ENCODE measurements around the gene CRB3.
A peak's percentile ranks its signal among the peaks of the same experiment; 100 is the strongest.
"Not testable (repeated sequence)": the region's sequence is repeated elsewhere in the genome, so short reads cannot be mapped to it uniquely, and the experiment has no call there.

Gene CRB3

GRCh38 chr19:6464070-6464873 lies at the start of gene CRB3:
TSS of gene CRB3 (plus strand) at chr19:6464271. CDS start at chr19:6464702, 431 bp downstream.
- DNase-seq = no peak

DNA sequence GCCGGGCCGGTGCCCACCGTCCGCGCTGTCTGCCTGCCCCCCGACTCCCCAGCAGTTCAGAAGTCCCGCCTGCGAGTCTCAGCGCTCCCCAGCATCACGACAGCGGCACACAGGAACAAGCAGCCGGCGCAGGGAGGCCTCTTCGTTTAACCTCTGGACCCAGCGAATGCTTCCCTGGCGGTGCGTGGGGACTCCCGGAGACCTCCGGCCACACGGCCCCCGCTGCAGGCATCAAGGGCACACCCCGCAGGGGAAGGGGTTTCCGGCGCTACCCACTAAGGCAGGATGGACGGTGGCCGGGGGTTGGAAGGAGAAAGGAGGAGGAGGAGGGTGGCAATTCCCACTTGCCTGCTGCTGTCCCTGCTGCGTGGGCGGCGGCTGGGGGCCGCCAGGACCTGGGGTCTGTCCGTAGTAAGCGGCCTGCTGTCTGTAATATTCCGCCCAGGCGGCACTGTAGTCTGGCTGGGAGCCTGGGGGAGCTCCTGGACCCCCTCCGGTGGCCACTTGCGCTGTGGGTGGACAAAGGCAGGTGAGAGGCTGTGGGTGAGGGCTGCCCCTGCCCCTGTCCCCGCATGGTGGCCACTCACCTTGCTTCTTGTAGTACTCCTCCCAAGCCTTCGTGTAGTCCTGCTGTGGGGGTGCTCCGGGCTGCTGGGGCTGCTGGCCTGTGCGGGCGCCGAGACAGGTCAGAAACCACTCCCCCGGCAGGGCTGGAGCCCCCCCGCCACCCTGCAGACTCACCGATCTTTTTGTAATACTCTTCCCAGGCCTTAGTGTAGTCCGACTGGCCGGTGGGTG lies 49.1 kb upstream of the CRB3 start:
- DNase-seq = no peak

DNA sequence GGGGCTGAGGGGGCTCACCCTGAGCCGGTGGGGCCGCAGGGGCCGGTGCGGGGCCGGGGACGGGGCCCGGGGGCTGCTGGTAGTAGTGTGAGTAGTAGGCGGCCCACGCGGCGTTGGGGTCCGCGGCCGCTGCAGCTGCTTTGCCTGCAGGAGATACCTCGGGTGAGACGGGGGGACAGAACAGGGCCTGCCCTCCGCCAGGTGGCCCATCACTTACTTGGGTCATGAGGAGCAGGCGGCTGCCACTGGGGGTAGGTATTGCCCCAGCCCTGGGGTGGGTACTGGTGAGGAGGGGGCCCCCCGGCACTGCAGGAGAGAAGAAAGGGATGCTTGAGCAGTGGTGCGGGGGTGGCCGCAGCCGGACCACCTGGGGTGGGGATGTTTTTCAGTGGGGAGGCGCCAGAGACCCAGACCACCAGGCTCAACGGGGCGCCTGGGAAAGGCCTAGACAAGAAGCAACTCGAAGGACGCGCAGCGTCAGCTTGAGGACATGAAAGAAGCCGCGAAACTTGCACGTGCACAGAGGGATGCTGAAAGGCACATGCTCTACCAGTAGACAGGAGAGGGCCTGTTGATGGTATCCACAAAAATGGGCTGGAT lies 48.4 kb upstream of the CRB3 start:
- DNase-seq = no peak

- no peak for DNase-seq
Observed at GRCh38 chr19:6416658-6417405, 47.2 kb upstream of the CRB3 start.

- no peak for DNase-seq
Observed at GRCh38 chr19:6417713-6418561, 46.1 kb upstream of the CRB3 start.

- no peak for DNase-seq
Observed at GRCh38 chr19:6418562-6418932, 45.5 kb upstream of the CRB3 start.

DNA sequence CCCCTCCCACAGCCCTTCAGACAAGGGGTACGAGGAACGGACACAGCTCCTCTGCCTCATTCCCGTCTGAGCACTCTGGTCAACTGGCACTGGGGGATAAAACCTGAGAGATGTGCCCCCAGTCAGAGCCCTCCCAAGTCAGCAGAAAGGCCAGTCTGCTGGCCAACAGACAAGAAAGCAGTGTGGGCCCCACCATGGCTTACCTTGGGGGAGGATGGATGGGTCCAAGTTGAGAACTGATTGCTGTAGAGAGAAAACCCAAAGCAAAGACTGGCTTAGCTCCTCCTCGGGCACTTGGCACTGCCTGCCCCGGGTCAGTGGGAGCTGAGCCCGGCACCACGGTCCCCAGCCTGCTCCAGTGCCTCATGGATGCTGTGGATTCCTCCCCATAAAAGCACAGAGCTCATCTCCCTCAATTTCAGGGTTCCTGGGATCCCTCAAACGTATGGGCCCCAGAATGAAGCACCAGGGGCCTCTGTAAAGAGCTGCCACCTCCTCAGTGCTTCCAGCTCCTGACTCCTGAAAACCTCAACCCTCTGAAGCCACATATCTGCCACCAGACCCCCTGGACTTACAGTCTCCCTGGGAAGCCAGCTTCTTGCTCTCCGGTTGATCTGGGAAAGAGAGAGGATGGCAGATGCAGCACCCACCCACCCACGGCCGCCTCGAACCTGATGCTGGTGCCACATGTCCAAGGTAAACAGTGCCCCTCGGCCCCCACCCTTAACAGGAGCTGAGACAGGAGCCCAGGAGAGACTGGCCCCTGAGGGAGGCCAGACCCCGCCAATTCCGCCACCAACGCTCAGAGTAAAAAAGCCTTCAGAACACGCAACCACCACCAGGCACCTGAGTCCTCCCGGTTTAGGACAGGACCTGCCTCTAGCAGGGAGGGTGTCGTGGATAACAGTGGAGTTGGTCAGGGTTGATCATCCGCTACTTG lies 42.7 kb upstream of the CRB3 start:
- DNase-seq = no peak

DNA sequence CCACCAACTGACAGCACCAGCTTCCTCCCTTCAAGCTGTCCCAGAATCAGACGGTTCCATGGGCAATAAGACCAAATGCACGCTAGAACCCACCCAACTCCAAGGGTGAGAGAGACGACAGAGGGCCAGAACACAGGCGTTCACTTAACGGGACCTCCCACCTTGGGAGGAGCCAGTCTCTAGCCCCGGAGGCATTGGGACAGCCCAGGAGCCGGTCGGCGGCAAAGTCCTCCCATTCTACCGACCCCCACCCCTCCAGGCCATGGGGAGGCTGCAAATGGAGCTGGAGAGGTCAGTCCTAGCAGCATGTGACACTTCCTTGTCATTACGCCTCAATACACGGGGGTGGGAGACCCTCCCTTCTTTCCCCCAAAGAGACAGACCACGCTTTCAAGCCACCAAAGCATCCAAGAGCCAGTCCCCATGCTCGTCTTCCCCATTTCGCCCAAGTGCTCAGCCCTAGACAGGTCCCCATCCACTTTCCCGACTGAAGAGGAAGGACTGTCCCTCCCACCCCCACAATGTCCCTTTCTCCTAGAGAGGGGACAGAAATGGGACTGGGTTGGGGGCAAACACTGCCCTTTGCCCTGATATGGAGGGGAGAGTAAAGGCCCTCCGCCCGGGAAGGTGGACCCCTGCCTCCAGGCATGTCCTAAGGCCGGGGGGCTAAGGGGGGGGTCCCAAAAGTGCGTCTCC lies 40.4 kb upstream of the CRB3 start:
- DNase-seq = peak; percentile 70

DNA sequence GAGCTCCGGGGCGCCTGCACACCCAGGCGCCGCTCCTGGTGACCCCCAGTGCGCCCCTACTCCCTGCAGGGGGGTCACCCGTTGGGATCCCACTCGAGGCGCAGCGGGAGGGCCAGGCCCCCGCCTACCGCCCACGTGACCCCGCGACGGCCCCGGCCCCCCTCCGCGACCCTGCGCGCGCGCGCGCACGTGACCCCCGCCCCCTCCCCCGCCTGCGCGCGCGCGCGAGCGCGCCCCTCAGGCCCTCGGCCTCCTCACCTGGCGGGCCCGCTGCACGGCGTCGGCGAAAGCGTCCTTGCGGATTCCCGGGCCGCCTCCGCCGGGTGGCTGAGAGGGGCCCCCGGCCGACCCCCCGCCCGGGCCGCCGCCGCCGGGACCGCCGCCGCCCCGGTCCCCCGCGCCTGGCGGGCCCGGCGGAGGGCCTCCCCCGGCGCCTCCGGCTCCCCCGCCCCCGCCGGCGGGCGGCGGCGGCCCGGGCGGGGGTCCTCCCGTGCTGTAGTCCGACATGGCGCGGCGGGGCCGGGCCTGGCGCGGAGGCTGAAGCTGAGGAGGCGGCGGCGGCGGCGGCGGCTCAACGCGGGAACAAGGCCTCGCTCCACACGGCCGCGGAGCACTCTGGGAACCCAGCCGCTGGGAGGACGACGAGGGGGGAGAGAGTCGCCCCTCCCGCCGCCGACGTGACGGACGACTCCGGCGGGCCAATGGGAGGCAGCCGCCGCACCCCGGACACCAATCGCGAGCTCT lies 39.7 kb upstream of the CRB3 start, which contains the start of gene KHSRP:
Gene KHSRP (minus strand): TSS at position 617 of the 744 bp plus-strand sequence. CDS start 110 bp downstream, at position 507.
- peak; percentile 13 for DNase-seq

DNA sequence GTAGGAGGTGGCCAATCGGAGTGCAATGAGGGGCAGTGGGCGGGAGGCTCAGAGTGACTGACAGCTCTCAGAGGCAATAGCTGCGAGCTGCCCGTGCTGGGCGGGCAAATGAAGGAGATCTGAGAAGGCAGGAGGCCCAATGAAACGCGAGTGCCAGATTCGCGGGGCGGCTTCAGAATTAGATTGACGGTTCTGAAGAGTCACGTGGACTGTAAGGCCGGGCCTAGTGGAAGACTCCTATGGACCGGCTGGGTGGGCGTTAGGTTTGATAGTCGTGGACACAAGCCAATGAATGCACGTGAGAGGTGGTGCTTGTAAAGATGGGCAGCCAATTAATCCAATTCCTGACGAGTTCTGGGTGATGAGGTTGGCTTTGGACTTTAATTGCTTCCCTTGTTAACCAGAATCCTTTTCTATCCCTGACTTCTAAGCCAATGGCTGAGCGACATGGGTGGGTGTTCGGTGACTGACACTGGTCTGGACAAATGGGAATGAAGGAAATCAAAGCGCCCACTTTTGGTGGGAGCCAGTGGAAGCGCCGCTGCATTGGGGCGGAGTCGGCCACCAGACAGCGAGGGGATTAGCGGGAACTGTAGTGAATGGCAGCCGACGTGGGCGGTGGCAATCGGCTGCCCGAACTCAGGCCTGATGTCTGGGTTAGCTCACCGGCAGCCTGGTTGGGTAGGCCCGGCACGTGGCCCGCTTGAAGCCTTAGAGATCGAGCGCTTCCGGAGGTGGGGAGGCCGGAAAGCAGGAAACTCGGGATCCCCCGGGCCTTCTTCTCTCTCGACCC lies 38.9 kb upstream of the CRB3 start:
- DNase-seq = peak; percentile 100

DNA sequence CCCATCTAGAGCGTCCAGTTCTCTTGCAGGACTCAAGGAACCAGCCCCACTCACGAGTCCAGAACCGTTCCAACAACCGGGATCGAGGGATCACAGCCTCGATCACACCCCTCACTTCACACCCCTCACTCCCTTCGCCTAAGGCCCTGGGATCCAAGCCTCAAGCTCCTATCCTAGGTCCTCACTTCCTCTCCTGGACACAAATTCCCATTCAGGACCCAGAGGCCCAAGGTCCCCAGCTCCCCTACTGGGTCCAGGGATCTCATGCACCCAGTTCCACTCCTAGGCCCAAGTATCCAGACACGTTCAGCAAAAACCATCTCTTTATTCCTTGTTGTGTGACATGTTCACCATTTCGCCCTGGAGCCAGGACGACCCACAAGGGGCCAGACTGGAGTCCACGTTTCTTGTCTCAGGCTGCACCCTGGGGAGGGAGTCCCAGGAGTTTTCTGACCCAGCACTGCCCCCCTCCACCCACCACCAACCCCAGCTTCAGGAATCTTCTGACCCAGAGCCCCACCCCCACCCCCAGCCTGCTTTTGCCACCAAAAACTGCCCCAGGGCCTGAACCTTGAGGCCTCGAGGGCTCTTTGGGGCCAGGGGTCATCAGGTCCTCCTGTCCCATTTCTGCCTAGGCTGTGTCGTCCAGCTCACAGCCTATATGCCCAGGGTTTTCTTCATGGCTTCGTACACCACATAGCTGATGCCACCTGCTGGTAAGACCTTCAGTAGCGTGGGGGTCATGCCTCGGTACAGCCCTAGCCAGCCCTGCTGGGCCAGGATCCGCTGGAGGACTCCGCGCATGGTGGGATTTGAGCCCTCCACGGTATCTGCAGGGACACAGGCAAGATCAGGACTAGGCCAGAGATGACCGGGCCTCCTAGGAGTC lies 38.1 kb upstream of the CRB3 start:
- no peak for DNase-seq

GRCh38 chr19:6427131-6427530 lies 36.9 kb upstream of the CRB3 start:
- DNase-seq = no peak

GRCh38 chr19:6428692-6429418 lies 35.2 kb upstream of the CRB3 start:
- not testable (repeated sequence) for DNase-seq

DNA sequence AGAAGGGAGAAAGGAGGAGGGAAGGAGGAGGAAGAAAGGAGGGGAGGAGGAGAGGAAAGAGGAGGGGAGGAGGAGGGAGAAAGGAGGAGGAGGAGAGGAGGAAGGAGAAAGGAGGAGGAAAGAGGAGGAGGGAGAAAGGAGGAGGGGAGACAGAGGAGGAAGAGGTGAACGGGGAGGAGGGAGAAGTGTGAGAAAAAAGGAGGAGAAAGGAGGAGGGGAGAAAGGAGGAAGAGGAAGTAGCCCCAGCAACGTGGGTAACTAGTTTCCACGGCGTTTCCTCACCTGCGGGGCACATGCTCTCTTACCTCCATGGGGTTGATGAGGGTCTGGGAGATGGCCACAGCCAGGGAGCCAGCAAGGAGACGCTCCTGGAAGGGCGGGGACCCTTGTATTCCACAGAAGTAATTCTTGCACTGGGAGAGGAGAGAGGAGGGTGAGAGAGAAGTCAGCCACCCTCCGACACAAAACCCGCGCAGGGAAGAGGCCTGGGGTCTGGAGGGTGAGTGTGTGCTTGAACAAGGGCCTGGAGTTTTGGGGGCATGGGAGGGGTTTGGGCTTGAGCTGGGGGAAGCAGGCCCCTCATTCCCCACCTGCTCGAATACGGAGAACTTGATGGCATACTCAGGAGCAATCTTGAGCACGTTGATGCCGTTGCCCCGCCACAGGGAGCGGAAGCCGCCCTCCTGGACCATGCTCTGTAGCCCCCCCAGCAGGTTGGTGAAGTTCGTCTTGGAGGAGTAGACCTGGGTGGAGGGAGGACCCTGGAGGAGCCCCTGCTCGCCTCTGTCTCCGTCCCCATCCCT lies 34.5 kb upstream of the CRB3 start:
- DNase-seq = no peak

- no peak for DNase-seq
Observed at GRCh38 chr19:6431891-6432290, 32.2 kb upstream of the CRB3 start.

GRCh38 chr19:6433165-6433564 lies 30.9 kb upstream of the CRB3 start:
- no peak for DNase-seq
